ENCODE data around the gene PDZRN3. TPM values are rescaled to one million over a fixed set of nuclear protein-coding genes. Genes with fewer than 3 reads are reported as not detected.

Gene PDZRN3
- total and polyA plus RNA-seq, 2 of the 13 experiments (the other 11 are each of a cell fraction or from before 2014, with no cell fraction given): not detected

GRCh38 chr3:73442152-73442551, 182.6 kb downstream of the PDZRN3 start:
- Histone ChIP-seq H3K4me3 (replicated peaks in 1 of 3; ENCODE audit: insufficient read depth in 1 of 3, low read depth in 2 of 3, low read length in 3 of 3) (no peak overlapping the region), H3K79me2 (ENCODE audit: insufficient read depth, low read length) (no peaks in the 10 kb centered on the region), H3K4me1 (ENCODE audit: insufficient read depth, low read length) (no peaks in the 10 kb centered on the region), H3K27ac (ENCODE audit: extremely low read length, insufficient read depth, low read length) (no peak overlapping the region), H2AFZ (ENCODE audit: low read length) (no peak overlapping the region), H4K20me1 (ENCODE audit: insufficient read depth, low read length) (no peaks in the 10 kb centered on the region), H3K36me3 (replicated peaks in 1 of 2; ENCODE audit: control insufficient read depth in 1 of 2, insufficient read depth in 2 of 2, low read length in 2 of 2) (no peaks in the 10 kb centered on the region), H3K27me3 (ENCODE audit: control insufficient read depth in 1 of 2, insufficient read depth in 2 of 2, low read length in 2 of 2) (no peaks in the 10 kb centered on the region), H3K9me3 (ENCODE audit: low read length) (no peaks in the 10 kb centered on the region), H3K4me2 (ENCODE audit: low read depth, low read length) (no peak overlapping the region), H3K9ac (ENCODE audit: insufficient read depth, low read depth, low read length) (no peak overlapping the region)
- WGBS (ENCODE audit: low lambda C conversion rate): 29% methylated on average over 6 of the region's 6 CpGs
- no peak for FAIRE-seq
- DNase-seq (ENCODE audit: low spot score): no peak
- ChIA-PET POLR2A (no interaction called here), CTCF (ENCODE audit: low intra/inter-chr PET ratio, low total read pairs) (no interaction called here)
- intact Hi-C loops (cut with micrococcal nuclease; ENCODE audit: unreplicated experiment) (no loop called here), in situ Hi-C loops (cut with HindIII; ENCODE audit: extremely low pct_ligation_motif_present, low pct_unique_long_range_greater_than_20kb) (no loop called here)
- TF ChIP-seq THYN1 (CRISPR knock-in tag; IDR thresholded peaks at IDR 0.05; ENCODE audit: borderline replicate concordance, low read depth) (no peak), NAIF1 (CRISPR knock-in tag; IDR thresholded peaks at IDR 0.05; ENCODE audit: borderline replicate concordance) (no peak), RFX5 (IDR thresholded peaks at IDR 0.05; ENCODE audit: low read depth, low read length) (no peak), ETV5 (CRISPR knock-in tag; IDR thresholded peaks at IDR 0.05; ENCODE audit: borderline replicate concordance) (no peak), SP4 (CRISPR knock-in tag; IDR thresholded peaks at IDR 0.05) (no peak), PRPF4 (IDR thresholded peaks at IDR 0.05; ENCODE audit: low read depth, low read length, poor library complexity, severe bottlenecking) (no peak), MAX (IDR thresholded peaks at IDR 0.05) (no peak)
- no peak for ATAC-seq
- BruUV-seq (replicated peaks): no TSS peak

- intact Hi-C loops (cut with micrococcal nuclease; ENCODE audit: unreplicated experiment) (no loop called here), in situ Hi-C loops (cut with HindIII; ENCODE audit: extremely low pct_ligation_motif_present, low pct_unique_long_range_greater_than_20kb) (no loop called here)
- no peak overlapping the region for H3K27ac ChIP-seq (ENCODE audit: extremely low read length, insufficient read depth, low read length)
- H3K4me2 ChIP-seq (ENCODE audit: low read depth, low read length): no peak overlapping the region
- no peak for DNase-seq (ENCODE audit: low spot score)
- 32% methylated on average over 3 of the region's 3 CpGs for WGBS (ENCODE audit: low lambda C conversion rate)
- ATAC-seq: no peak
- no peak overlapping the region for H2AFZ ChIP-seq (ENCODE audit: low read length)
- H3K4me3 ChIP-seq (replicated peaks in 1 of 3; ENCODE audit: insufficient read depth in 1 of 3, low read depth in 2 of 3, low read length in 3 of 3): no peak overlapping the region
- FAIRE-seq: no peak
- H3K4me1 ChIP-seq (ENCODE audit: insufficient read depth, low read length): no peaks in the 10 kb centered on the region
- no peaks in the 10 kb centered on the region for H3K27me3 ChIP-seq (ENCODE audit: control insufficient read depth in 1 of 2, insufficient read depth in 2 of 2, low read length in 2 of 2)
- no peaks in the 10 kb centered on the region for H4K20me1 ChIP-seq (ENCODE audit: insufficient read depth, low read length)
- no peaks in the 10 kb centered on the region for H3K79me2 ChIP-seq (ENCODE audit: insufficient read depth, low read length)
- no peaks in the 10 kb centered on the region for H3K9me3 ChIP-seq (ENCODE audit: low read length)
- H3K36me3 ChIP-seq (replicated peaks in 1 of 2; ENCODE audit: control insufficient read depth in 1 of 2, insufficient read depth in 2 of 2, low read length in 2 of 2): no peaks in the 10 kb centered on the region
- POLR2A ChIA-PET: no interaction called here
- BruUV-seq (replicated peaks): no TSS peak
- CTCF ChIA-PET (ENCODE audit: low intra/inter-chr PET ratio, low total read pairs): no interaction called here
- no peak overlapping the region for H3K9ac ChIP-seq (ENCODE audit: insufficient read depth, low read depth, low read length)
- TF ChIP-seq HNRNPL (IDR thresholded peaks at IDR 0.05; ENCODE audit: low read depth, low read length): no peak
- no peak for TF ChIP-seq ZNF687 (CRISPR knock-in tag; IDR thresholded peaks at IDR 0.05)
- no peak for TF ChIP-seq SALL2 (CRISPR knock-in tag; IDR thresholded peaks at IDR 0.05)
- TF ChIP-seq TCF7 (IDR thresholded peaks at IDR 0.05; ENCODE audit: low read depth): no peak
- no peak for TF ChIP-seq CEBPG (CRISPR knock-in tag; IDR thresholded peaks at IDR 0.05)
- no peak for TF ChIP-seq KDM5A (IDR thresholded peaks at IDR 0.05; ENCODE audit: borderline replicate concordance, low read length)
- no peak for TF ChIP-seq NBN (conservative IDR thresholded peaks at IDR 0.05)
- no peak for TF ChIP-seq ZNF350 (CRISPR knock-in tag; IDR thresholded peaks at IDR 0.05; ENCODE audit: borderline replicate concordance, low read depth)
- no peak for TF ChIP-seq MAX (IDR thresholded peaks at IDR 0.05)
- TF ChIP-seq POLR2AphosphoS5 (IDR thresholded peaks at IDR 0.05; ENCODE audit: low read depth, low read length): no peak
Observed at GRCh38 chr3:73437828-73438227, 186.9 kb downstream of the PDZRN3 start.

All from HepG2 (cell line).